Measurements from ENCODE around the gene PADI3. TPM values are rescaled to one million over a fixed set of nuclear protein-coding genes. Genes with fewer than 3 reads are reported as not detected.

The PADI3 gene
- total RNA-seq, 4 donors from 2014 or later: not detected

DNA sequence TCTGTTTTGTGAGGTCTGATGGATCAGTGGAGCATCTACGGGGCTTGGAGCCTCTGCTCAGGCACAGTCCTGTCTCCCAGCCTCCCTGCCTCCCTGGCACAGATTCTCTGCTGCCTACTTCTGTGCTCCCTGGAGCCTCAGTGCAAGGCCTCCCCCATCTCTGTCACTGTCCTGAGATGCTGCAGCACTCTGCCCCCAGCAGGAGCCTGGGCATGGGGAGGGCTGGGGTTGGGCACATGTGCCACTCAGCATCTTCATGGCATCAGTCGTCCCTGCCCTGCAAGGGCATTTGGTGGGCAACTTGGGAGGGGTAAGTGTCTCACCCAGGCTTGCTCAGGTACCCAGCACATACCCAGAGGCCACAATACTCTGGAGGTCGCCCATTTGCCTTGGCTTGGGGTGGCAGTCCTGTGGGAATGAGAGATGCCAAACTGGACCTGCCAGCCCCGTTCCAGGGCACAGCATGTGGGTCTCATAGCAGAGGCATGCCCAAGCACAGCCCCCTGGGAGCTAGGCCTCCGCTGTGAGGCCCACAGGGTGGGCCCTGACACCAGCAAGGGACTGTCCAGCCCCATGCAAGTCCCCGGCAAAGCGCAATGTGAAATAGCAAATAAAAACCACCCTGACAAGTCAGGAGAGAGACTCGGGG is 28.7 kb downstream of the PADI3 start:
- Histone ChIP-seq H3K4me1 (no peaks in the 10 kb centered on the region), H3K9me3 (no peaks in the 10 kb centered on the region), H3K36me3 (no peaks in the 10 kb centered on the region), H3K27ac (no peak overlapping the region), H3K4me3 (no peak overlapping the region), H3K27me3 (no peaks in the 10 kb centered on the region)
- intact Hi-C loops (cut with DNase I; ENCODE audit: low total_unique reads): no loop called here
- DNase-seq: no peak
- TF ChIP-seq, protein P1, sequence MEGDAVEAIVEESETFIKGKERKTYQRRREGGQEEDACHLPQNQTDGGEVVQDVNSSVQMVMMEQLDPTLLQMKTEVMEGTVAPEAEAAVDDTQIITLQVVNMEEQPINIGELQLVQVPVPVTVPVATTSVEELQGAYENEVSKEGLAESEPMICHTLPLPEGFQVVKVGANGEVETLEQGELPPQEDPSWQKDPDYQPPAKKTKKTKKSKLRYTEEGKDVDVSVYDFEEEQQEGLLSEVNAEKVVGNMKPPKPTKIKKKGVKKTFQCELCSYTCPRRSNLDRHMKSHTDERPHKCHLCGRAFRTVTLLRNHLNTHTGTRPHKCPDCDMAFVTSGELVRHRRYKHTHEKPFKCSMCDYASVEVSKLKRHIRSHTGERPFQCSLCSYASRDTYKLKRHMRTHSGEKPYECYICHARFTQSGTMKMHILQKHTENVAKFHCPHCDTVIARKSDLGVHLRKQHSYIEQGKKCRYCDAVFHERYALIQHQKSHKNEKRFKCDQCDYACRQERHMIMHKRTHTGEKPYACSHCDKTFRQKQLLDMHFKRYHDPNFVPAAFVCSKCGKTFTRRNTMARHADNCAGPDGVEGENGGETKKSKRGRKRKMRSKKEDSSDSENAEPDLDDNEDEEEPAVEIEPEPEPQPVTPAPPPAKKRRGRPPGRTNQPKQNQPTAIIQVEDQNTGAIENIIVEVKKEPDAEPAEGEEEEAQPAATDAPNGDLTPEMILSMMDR (IDR thresholded peaks at IDR 0.05): no peak
- TF ChIP-seq POLR2A (IDR thresholded peaks at IDR 0.05): no peak

DNA sequence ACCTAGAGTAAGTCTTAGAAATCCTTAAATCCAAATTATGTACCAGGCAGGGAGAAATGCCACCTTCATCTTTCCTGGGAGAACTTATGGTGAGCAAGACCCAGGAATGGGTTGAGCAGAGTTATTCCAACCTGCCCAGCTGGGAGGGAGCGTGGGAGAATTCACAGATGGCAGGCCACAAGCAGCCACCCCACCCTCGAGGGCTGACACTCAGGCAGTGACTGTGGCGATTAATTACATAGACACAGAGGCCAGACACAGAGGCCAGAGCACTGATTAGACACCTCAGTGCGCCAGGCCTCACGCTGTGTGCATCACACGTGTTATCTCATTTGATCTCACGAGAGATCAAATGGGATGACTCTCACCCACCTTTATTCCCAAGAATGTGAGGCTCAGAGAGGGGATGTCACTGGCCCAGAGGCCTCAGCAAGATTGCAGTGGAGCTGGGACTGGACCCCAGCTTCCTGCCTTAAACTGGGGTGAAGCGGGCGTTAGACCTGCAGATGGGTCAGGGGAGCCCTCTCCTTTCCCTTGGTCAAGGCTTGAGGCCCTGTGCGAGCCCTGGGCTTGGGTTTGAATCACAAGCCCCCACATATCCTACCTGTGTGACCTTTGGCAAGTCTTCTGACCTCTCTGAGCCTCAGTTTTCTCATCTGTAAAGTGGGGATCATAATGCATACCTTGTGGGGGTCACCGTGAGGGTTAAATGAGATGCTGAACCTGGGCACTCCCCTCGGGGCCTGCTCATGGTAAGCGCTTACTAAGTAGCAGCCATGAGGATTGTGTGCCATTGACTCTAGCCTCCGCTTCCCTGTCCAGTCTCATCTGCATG is 30.3 kb downstream of the PADI3 start:
- H3K27me3 ChIP-seq: no peaks in the 10 kb centered on the region
- no peak for DNase-seq
- no peaks in the 10 kb centered on the region for H3K9me3 ChIP-seq
- H3K4me3 ChIP-seq: no peak overlapping the region
- TF ChIP-seq, protein P1 (IDR thresholded peaks at IDR 0.05): no peak
- no peak for TF ChIP-seq POLR2A (IDR thresholded peaks at IDR 0.05)
- H3K27ac ChIP-seq: no peak overlapping the region
- intact Hi-C loops (cut with DNase I; ENCODE audit: low total_unique reads): no loop called here
- no peaks in the 10 kb centered on the region for H3K4me1 ChIP-seq
- no peaks in the 10 kb centered on the region for H3K36me3 ChIP-seq

DNA sequence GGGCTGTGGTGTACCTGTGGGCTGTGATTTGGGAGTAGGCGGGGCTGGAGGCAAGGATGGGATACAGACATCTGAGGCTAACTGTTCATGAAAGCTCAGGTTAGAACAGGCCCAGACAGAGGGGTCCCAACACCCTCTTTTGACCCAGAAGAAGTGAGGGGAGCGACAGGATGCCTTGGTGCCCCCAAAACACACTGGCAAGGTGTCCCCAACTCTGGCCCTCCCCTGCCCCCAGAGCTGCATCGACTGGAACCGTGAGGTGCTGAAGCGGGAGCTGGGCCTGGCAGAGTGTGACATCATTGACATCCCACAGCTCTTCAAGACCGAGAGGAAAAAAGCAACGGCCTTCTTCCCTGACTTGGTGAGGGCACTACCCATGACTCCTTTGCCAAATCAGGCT is 31.5 kb downstream of the PADI3 start:
- Histone ChIP-seq H3K4me1 (no peaks in the 10 kb centered on the region), H3K27ac (no peak overlapping the region), H3K9me3 (no peaks in the 10 kb centered on the region), H3K36me3 (no peaks in the 10 kb centered on the region), H3K27me3 (no peaks in the 10 kb centered on the region), H3K4me3 (no peak overlapping the region)
- no peak for TF ChIP-seq POLR2A (IDR thresholded peaks at IDR 0.05)
- TF ChIP-seq, protein P1 (IDR thresholded peaks at IDR 0.05): no peak
- DNase-seq: no peak
- intact Hi-C loops (cut with DNase I; ENCODE audit: low total_unique reads): no loop called here

DNA sequence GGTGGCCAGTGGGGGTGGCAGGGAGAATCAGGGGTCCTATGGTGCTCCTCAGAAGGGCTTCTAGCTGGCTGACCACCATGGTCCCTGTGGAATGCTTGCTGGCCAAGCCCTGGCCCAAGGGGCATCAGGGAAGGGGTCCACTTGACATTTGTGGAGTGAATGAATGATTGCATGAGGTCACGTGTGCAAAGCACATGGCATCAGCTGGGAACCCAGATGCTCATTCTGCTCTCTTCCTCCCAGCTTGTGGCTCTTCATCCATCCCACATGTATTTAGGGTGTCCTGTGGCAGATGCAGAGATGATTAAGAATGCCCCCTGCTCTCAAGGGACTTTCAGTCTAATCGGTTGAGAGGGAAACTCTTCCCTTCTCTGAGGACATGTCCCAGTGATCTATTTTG is 32.0 kb downstream of the PADI3 start:
- intact Hi-C loops (cut with DNase I; ENCODE audit: low total_unique reads): no loop called here
- H3K27me3 ChIP-seq: no peaks in the 10 kb centered on the region
- no peak overlapping the region for H3K4me3 ChIP-seq
- H3K9me3 ChIP-seq: no peaks in the 10 kb centered on the region
- H3K4me1 ChIP-seq: no peaks in the 10 kb centered on the region
- DNase-seq: no peak
- no peak overlapping the region for H3K27ac ChIP-seq
- no peaks in the 10 kb centered on the region for H3K36me3 ChIP-seq
- no peak for TF ChIP-seq POLR2A (IDR thresholded peaks at IDR 0.05)
- TF ChIP-seq, protein P1 (IDR thresholded peaks at IDR 0.05): no peak

DNA sequence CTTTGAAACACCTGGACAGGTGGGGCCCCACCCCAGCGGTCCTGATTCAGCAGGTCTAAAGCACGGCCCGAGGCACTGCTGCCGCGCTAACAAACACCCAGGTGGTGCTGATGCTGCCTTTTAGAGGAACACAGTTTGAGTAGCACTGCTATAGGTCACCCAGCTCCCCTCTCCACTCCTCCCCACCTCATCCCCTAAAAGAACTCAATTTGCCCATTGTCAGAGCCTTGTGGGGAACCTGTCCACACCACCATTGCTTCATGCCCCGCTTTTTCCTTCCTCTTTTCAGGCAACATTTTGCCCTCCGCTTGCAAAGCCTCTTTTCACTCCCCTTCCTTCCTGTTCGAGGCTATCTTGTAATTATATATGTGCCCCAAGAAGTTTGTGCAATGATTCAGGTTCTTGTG is 32.9 kb downstream of the PADI3 start:
- intact Hi-C loops (cut with DNase I; ENCODE audit: low total_unique reads): no loop called here
- no peak overlapping the region for H3K4me3 ChIP-seq
- no peak for DNase-seq
- no peaks in the 10 kb centered on the region for H3K9me3 ChIP-seq
- H3K4me1 ChIP-seq: no peaks in the 10 kb centered on the region
- H3K36me3 ChIP-seq: no peaks in the 10 kb centered on the region
- no peaks in the 10 kb centered on the region for H3K27me3 ChIP-seq
- H3K27ac ChIP-seq: no peak overlapping the region
- TF ChIP-seq, protein P1 (IDR thresholded peaks at IDR 0.05): no peak
- TF ChIP-seq POLR2A (IDR thresholded peaks at IDR 0.05): no peak
